Suprapubic skin (tissue), 3 donors: ENCODE results near the gene EGFR.

Experiments used
- POLR2AphosphoS5 ChIP-seq, 3 donors: sonication (generic); formaldehyde crosslinking; IDR thresholded peaks; one replicate each; pipeline ENCODE4 v1.6.1; 2017; ENCODE audit warnings: antibody characterized with exemption in 3 of 3
- TF ChIP-seq, protein P1 (sequence below), 2 donors: fragments of 200-600 bp in 1 of 2; fragments of 450-650 bp in 1 of 2; sonication (generic) in 1 of 2; IDR thresholded peaks; one replicate each; pipeline ENCODE4 v1.5.1; 2016 to 2019; ENCODE audit warnings: antibody characterized with exemption in 2 of 2, mild to moderate bottlenecking in 1 of 2, moderate library complexity in 1 of 2

- TF ChIP-seq, protein P1, sequence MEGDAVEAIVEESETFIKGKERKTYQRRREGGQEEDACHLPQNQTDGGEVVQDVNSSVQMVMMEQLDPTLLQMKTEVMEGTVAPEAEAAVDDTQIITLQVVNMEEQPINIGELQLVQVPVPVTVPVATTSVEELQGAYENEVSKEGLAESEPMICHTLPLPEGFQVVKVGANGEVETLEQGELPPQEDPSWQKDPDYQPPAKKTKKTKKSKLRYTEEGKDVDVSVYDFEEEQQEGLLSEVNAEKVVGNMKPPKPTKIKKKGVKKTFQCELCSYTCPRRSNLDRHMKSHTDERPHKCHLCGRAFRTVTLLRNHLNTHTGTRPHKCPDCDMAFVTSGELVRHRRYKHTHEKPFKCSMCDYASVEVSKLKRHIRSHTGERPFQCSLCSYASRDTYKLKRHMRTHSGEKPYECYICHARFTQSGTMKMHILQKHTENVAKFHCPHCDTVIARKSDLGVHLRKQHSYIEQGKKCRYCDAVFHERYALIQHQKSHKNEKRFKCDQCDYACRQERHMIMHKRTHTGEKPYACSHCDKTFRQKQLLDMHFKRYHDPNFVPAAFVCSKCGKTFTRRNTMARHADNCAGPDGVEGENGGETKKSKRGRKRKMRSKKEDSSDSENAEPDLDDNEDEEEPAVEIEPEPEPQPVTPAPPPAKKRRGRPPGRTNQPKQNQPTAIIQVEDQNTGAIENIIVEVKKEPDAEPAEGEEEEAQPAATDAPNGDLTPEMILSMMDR (IDR thresholded peaks at IDR 0.05) = no peak
- TF ChIP-seq POLR2AphosphoS5 (IDR thresholded peaks at IDR 0.05) = no peak
Observed at GRCh38 chr7:55138663-55139062, 119.8 kb downstream of the EGFR start.
